Measurements from ENCODE around the gene BSPRY.

- TF ChIP-seq, protein P1, sequence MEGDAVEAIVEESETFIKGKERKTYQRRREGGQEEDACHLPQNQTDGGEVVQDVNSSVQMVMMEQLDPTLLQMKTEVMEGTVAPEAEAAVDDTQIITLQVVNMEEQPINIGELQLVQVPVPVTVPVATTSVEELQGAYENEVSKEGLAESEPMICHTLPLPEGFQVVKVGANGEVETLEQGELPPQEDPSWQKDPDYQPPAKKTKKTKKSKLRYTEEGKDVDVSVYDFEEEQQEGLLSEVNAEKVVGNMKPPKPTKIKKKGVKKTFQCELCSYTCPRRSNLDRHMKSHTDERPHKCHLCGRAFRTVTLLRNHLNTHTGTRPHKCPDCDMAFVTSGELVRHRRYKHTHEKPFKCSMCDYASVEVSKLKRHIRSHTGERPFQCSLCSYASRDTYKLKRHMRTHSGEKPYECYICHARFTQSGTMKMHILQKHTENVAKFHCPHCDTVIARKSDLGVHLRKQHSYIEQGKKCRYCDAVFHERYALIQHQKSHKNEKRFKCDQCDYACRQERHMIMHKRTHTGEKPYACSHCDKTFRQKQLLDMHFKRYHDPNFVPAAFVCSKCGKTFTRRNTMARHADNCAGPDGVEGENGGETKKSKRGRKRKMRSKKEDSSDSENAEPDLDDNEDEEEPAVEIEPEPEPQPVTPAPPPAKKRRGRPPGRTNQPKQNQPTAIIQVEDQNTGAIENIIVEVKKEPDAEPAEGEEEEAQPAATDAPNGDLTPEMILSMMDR (conservative IDR thresholded peaks at IDR 0.05; ENCODE audit: low read depth in 2 of 2), result no peak
- no peak for TF ChIP-seq REST (IDR thresholded peaks at IDR 0.05; ENCODE audit: unreplicated experiment)
- TF ChIP-seq EZH2 (IDR thresholded peaks at IDR 0.05; ENCODE audit: low read depth, unreplicated experiment), result no peak
- no peak for TF ChIP-seq STAT1 (IDR thresholded peaks at IDR 0.05; ENCODE audit: unreplicated experiment)
- TF ChIP-seq POLR2AphosphoS5 (IDR thresholded peaks at IDR 0.05; ENCODE audit: low read depth), result no peak
- TF ChIP-seq ZNF114 (CRISPR knock-in tag; IDR thresholded peaks at IDR 0.05), result no peak
- TF ChIP-seq CREB1 (CRISPR knock-in tag; IDR thresholded peaks at IDR 0.05; ENCODE audit: low read depth), result no peak
- no peak for TF ChIP-seq EZH2phosphoT487 (IDR thresholded peaks at IDR 0.05; ENCODE audit: unreplicated experiment)
- TF ChIP-seq ETS1 (IDR thresholded peaks at IDR 0.05), result no peak
Observed at GRCh38 chr9:113416149-113416721, 66.9 kb downstream of the BSPRY start.
